ENCODE measurements around the gene TENT4A. TPM values are rescaled to one million over a fixed set of nuclear protein-coding genes. Genes with fewer than 3 reads are reported as not detected.
"Not testable (repeated sequence)": the region's sequence is repeated elsewhere in the genome, so short reads cannot be mapped to it uniquely, and the experiment has no call there.

The TENT4A gene
- total RNA-seq, 2 donors from 2014 or later, result 54.7 to 59.4 TPM

DNA sequence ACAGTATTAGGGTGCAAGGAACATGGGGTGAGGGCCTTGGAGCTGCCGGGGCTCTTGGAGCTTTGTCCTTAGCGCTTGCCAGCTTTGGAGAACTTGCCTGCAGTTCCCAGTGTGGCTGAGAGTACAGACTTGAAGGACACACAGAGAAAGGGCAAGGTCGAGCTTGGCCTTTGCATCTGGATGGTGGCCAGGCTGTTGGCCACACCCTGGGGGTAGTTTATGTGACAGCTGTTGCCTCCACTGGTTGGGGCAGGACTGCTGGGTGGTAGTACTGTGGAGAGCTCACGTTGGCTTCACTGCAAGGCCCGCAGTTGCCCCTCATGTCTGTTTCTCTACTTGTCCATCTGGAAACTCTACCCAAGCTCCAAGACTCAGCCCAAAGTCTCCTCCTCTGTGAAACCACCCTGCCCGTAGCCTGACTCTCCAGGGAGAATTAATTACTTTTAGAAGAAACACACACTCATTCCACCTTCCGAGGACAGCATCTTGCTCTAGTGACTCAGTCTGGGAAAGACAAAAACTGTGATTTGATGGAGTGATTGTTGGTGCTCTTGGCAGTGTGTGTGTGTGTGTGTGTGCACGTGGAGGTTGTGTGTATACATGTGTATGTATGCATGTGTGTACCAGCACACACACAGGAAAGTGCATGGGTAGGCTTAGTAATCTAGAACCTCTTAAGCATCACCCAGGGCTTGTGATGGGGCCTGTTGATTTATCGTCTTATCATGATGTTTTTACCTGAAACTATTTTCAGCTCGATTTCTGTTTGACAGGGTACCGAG, 57.8 kb downstream of the TENT4A start:
- H3K9me3 ChIP-seq (ENCODE audit: control insufficient read depth, low read length, poor library complexity, severe bottlenecking), result no peaks in the 10 kb centered on the region
- peaks cover 9% of the 10 kb centered on the region for H3K4me1 Mint-ChIP-seq
- no peak overlapping the region for H3K27ac Mint-ChIP-seq
- H3K27me3 Mint-ChIP-seq, result peaks cover 14% of the 10 kb centered on the region
- H3K4me3 Mint-ChIP-seq, result no peak overlapping the region
- DNase-seq, result no peak
- peaks cover 4% of the 10 kb centered on the region for H3K36me3 Mint-ChIP-seq (ENCODE audit: low read depth)
- no peak for ATAC-seq

DNA sequence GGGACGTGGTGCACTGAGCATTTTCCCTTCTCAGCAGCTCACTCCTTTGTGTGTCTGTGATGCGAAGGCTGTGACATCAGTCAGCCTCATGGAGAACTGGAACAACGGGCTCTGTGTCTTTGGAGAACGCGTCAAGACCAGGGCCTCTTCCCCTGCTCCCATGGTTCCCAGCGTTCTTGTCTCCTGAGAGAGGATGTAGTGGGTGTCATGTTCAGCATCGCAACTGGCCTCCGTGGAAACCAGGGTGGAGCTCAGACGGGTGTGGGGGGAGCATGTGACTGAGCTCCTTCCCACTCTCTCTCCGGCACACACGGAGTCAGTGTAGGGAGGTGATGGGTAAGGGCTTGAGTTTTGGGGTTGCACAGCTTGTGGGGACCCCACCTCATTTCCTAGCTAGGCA, 59.7 kb downstream of the TENT4A start:
- H3K9me3 ChIP-seq (ENCODE audit: control insufficient read depth, low read length, poor library complexity, severe bottlenecking), result no peaks in the 10 kb centered on the region
- peaks cover 6% of the 10 kb centered on the region for H3K4me1 Mint-ChIP-seq
- H3K4me3 Mint-ChIP-seq, result peak overlapping the region; percentile 21
- DNase-seq, result no peak
- H3K36me3 Mint-ChIP-seq (ENCODE audit: low read depth), result peaks cover 4% of the 10 kb centered on the region
- H3K27me3 Mint-ChIP-seq, result peaks cover 25% of the 10 kb centered on the region
- no peak for ATAC-seq
- no peak overlapping the region for H3K27ac Mint-ChIP-seq

- DNase-seq, result no peak
- Mint-ChIP-seq H3K4me3 (peak overlapping the region; percentile 21), H3K27ac (no peak overlapping the region), H3K4me1 (peaks cover 6% of the 10 kb centered on the region), H3K27me3 (peaks cover 29% of the 10 kb centered on the region), H3K36me3 (ENCODE audit: low read depth) (peaks cover 4% of the 10 kb centered on the region)
- no peaks in the 10 kb centered on the region for H3K9me3 ChIP-seq (ENCODE audit: control insufficient read depth, low read length, poor library complexity, severe bottlenecking)
- no peak for ATAC-seq
Observed at GRCh38 chr5:6773342-6774035, 60.3 kb downstream of the TENT4A start.

GRCh38 chr5:6774207-6774606, 61.0 kb downstream of the TENT4A start:
- Mint-ChIP-seq H3K27me3 (peaks cover 34% of the 10 kb centered on the region), H3K4me3 (peak overlapping the region; percentile 63)
- not testable (repeated sequence) for H3K9me3 ChIP-seq (ENCODE audit: control insufficient read depth, low read length, poor library complexity, severe bottlenecking); H3K4me1 Mint-ChIP-seq; H3K36me3 Mint-ChIP-seq (ENCODE audit: low read depth); ATAC-seq; H3K27ac Mint-ChIP-seq; DNase-seq

GRCh38 chr5:6774721-6775204, 61.5 kb downstream of the TENT4A start:
- Mint-ChIP-seq H3K27ac (no peak overlapping the region), H3K36me3 (ENCODE audit: low read depth) (peaks cover 4% of the 10 kb centered on the region), H3K27me3 (peaks cover 34% of the 10 kb centered on the region), H3K4me3 (peak overlapping the region; percentile 63), H3K4me1 (peaks cover 6% of the 10 kb centered on the region)
- ATAC-seq (no peak), DNase-seq (no peak)
- H3K9me3 ChIP-seq (ENCODE audit: control insufficient read depth, low read length, poor library complexity, severe bottlenecking), result no peaks in the 10 kb centered on the region

- Mint-ChIP-seq H3K36me3 (ENCODE audit: low read depth) (peaks cover 4% of the 10 kb centered on the region), H3K4me1 (peaks cover 6% of the 10 kb centered on the region), H3K27me3 (peaks cover 34% of the 10 kb centered on the region), H3K4me3 (no peak overlapping the region), H3K27ac (no peak overlapping the region)
- no peaks in the 10 kb centered on the region for H3K9me3 ChIP-seq (ENCODE audit: control insufficient read depth, low read length, poor library complexity, severe bottlenecking)
- ATAC-seq, result no peak
- DNase-seq, result no peak
Observed at GRCh38 chr5:6775571-6775970, 62.3 kb downstream of the TENT4A start.

GRCh38 chr5:6780802-6781391, 67.7 kb downstream of the TENT4A start:
- ATAC-seq (peak; percentile 57), DNase-seq (no peak)
- Mint-ChIP-seq H3K27me3 (peaks cover 43% of the 10 kb centered on the region), H3K4me1 (peaks cover 10% of the 10 kb centered on the region), H3K4me3 (no peak overlapping the region), H3K27ac (no peak overlapping the region), H3K36me3 (ENCODE audit: low read depth) (peaks cover 5% of the 10 kb centered on the region)
- no peaks in the 10 kb centered on the region for H3K9me3 ChIP-seq (ENCODE audit: control insufficient read depth, low read length, poor library complexity, severe bottlenecking)

DNA sequence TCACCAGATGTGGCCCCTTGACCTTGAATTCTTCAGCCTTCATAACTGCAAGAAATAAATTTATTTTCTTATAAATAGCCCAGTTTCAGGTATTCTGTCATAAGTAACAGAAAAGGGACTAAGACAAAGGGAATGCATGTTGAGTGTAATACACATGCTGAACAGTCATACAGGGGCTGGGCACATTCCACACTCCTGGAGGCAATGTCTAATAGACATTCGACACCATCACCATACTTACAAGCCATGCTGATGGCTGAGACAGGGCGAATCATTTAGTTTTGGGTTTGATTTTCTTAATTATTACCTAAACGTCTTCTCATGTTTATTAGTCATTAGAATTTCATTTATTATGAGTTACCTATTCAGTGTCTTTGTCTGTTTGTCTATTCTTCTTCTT, 68.5 kb downstream of the TENT4A start:
- H3K27me3 Mint-ChIP-seq, result peaks cover 45% of the 10 kb centered on the region
- no peak for ATAC-seq
- H3K36me3 Mint-ChIP-seq (ENCODE audit: low read depth), result peaks cover 5% of the 10 kb centered on the region
- H3K27ac Mint-ChIP-seq, result no peak overlapping the region
- H3K9me3 ChIP-seq (ENCODE audit: control insufficient read depth, low read length, poor library complexity, severe bottlenecking), result no peaks in the 10 kb centered on the region
- no peak overlapping the region for H3K4me3 Mint-ChIP-seq
- peaks cover 10% of the 10 kb centered on the region for H3K4me1 Mint-ChIP-seq
- no peak for DNase-seq

GRCh38 chr5:6783787-6784186, 70.6 kb downstream of the TENT4A start:
- ATAC-seq, result no peak
- Mint-ChIP-seq H3K27me3 (peaks cover 45% of the 10 kb centered on the region), H3K4me1 (peaks cover 10% of the 10 kb centered on the region), H3K36me3 (ENCODE audit: low read depth) (peaks cover 5% of the 10 kb centered on the region), H3K27ac (no peak overlapping the region), H3K4me3 (no peak overlapping the region)
- DNase-seq, result no peak
- H3K9me3 ChIP-seq (ENCODE audit: control insufficient read depth, low read length, poor library complexity, severe bottlenecking), result no peaks in the 10 kb centered on the region

- Mint-ChIP-seq H3K27ac (no peak overlapping the region), H3K4me3 (no peak overlapping the region), H3K27me3 (peaks cover 45% of the 10 kb centered on the region), H3K4me1 (peaks cover 10% of the 10 kb centered on the region), H3K36me3 (ENCODE audit: low read depth) (peaks cover 5% of the 10 kb centered on the region)
- DNase-seq (no peak), ATAC-seq (no peak)
- H3K9me3 ChIP-seq (ENCODE audit: control insufficient read depth, low read length, poor library complexity, severe bottlenecking), result no peaks in the 10 kb centered on the region
Observed at GRCh38 chr5:6784481-6784880, 71.2 kb downstream of the TENT4A start.

DNA sequence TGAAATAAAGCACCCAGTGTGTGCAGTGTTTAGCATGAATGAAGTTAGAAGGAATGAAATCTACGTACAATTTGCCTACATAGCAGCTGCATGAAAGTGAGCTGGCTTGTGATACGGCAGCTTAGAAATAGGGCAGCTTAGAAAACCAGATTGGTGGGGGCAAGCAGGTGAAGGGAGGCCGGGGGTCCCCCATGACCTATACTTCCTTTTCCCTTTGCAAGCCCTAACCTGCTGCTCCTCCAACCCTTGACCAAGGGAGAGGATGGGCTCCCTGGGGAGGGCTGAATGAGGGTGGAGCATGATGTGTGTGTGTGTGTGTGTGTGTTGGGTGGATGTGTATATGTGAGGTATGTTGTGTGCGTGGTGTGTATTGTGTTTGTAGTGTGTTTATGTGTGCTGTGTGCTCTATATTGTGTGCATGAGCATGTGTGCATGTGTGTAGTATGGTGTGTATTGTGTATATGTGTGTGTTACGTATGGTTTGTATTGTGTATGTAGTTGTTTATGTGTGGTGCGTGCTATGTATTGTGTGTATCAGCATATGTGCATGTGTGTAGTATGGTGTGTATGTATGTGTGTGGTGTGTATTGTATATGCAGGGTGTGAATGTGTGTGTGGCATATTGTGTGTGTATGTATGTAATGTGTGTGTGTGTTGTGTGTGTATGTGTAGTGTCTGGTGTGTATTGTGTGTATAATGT, 72.1 kb downstream of the TENT4A start:
- Mint-ChIP-seq H3K27ac (no peak overlapping the region), H3K36me3 (ENCODE audit: low read depth) (peaks cover 5% of the 10 kb centered on the region), H3K4me1 (peaks cover 10% of the 10 kb centered on the region), H3K27me3 (peaks cover 51% of the 10 kb centered on the region), H3K4me3 (no peak overlapping the region)
- no peak for ATAC-seq
- no peaks in the 10 kb centered on the region for H3K9me3 ChIP-seq (ENCODE audit: control insufficient read depth, low read length, poor library complexity, severe bottlenecking)
- no peak for DNase-seq

GRCh38 chr5:6785861-6786180, 72.6 kb downstream of the TENT4A start:
- Mint-ChIP-seq H3K36me3 (ENCODE audit: low read depth) (peaks cover 5% of the 10 kb centered on the region), H3K27ac (no peak overlapping the region), H3K27me3 (peaks cover 56% of the 10 kb centered on the region), H3K4me1 (peaks cover 7% of the 10 kb centered on the region), H3K4me3 (no peak overlapping the region)
- no peaks in the 10 kb centered on the region for H3K9me3 ChIP-seq (ENCODE audit: control insufficient read depth, low read length, poor library complexity, severe bottlenecking)
- ATAC-seq, result no peak
- DNase-seq, result no peak
